NCI-H446 treated with DMSO at 0.1 percent for 48 hours (cell line): ENCODE data around the gene QRICH1.

Source experiments
- DNase-seq: peaks from one replicate; lab custom pipeline; 2025; lab: John Stamatoyannopoulos, UW

Gene QRICH1

DNA sequence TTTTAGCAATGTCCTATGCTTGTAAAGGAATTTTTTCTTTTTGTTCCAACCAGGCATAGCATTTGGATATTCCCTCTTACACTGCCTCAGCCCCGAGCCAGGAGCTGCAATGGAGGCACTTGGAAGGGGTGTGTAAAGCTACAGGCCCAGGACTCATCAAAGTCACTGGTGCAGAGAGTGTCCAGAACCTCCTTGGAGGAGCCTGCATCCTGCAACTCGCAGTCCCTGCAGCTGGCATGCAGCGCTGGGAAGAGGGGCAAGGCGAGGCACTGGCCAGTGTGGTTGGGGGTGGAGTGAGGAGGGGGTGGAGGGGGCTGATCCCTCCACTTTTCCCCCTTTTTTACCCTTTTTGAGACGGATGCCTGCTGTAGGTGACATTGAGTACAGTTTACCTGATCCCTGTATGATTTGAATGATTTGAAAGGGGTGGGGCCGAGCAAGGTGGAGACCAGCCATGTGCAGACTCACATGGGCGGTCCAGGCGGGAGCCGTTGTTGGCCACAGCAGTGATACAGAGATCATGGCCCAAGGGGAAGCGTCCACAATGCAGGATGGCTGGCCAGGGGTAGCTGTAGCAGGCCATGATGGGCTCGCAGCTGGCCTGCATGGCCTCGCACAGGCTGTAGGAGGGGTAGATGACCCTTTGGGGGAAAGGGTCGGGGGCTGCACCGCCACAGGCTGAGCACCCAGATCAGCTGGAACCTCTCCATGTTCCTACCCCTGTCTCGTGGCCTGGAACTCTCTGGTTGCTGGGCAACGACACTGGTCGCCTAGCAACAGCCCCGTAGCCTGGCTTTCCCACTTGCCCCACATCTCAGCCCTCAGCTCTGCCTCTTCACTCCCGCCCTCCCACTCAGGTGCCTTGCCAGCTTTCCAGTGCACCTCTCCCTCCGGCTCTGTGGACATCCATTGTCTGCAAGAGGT, 95.9 kb downstream of the QRICH1 start:
- no peak for DNase-seq

DNA sequence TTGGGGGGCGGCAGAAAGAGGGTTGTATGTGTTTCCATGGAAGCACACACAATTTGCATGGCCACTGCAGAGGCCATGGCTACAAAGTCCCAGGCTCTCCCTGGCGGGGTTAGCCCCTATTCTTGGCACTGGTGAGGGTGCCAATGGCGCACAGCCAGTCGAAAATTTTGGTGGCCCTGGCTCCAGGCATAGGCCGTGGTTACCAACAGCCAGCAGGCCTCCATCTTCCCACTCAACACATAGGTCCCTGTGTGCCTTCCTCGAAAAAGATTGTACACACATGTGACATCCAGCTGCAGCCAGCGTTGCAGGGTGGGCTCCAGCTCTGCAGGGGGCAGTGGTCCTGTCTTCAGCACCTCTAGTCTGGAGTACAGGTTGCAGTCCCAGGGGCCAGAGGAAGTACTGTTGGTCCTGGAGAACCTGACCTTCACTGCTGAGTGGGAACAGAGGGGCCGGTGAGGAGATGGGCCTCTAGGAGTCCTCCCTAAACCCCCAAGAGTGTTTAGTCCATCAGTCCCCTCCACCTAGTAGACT, 96.7 kb downstream of the QRICH1 start:
- DNase-seq, result no peak

DNA sequence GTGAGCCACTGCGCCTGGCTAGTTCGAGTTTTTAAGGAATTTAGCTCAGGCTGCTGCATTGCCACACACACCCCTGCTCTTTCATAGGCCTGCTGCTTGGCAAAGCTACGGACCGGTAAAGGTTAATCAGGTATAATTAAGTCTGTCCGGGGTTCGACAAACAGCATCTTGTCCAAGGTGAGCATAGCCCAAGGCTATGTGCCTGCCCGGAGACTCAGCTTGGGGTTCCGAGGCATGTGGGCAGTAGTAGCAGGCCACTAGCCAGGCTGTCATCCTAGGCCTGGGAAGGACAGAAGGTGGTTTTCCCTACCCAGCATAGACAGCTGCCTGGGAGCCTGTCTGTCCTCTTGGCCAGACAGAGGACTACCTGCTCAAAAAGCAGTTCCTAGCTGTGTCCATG, 97.2 kb downstream of the QRICH1 start:
- no peak for DNase-seq

GRCh38 chr3:48993834-48994233, 100.0 kb downstream of the QRICH1 start:
- DNase-seq, result no peak

- no peak for DNase-seq
Measured at GRCh38 chr3:48991851-48992545, 101.9 kb downstream of the QRICH1 start.

GRCh38 chr3:48990636-48991469, 103.0 kb downstream of the QRICH1 start:
- DNase-seq, result no peak

DNA sequence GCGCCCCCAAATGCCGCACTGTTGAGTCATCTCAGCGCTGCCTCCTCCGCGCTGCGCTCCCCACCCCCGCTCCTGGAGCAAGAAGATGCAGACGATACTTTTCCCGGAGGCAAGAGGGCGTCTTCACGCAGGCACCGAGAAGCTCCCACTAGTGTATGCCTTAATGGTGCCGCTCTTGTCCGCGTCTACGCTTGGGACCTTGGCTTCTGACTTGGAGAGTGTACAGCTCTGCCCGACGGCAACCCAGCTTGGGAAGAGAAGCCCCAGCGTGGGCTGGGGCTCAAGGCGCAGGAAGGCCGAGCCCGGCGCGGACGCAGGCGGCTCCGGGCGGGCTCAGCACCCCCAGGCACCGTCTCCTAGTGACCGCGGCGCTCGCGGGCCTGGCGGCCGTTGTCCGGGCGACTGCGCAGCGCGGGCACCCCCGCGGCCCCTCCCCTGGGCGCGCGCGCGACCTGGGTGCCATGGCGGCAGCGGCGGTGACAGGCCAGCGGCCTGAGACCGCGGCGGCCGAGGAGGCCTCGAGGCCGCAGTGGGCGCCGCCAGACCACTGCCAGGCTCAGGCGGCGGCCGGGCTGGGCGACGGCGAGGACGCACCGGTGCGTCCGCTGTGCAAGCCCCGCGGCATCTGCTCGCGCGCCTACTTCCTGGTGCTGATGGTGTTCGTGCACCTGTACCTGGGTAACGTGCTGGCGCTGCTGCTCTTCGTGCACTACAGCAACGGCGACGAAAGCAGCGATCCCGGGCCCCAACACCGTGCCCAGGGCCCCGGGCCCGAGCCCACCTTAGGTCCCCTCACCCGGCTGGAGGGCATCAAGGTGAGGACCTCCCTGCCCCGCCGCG, 103.9 kb downstream of the QRICH1 start, which contains the start of gene P4HTM:
Gene P4HTM, plus strand, starts transcription at position 446 of the 840 bp plus-strand sequence. Its CDS starts 16 bp downstream, at position 462.
- peak; percentile 44 for DNase-seq

- no peak for DNase-seq
Measured at GRCh38 chr3:48989126-48989795, 104.6 kb downstream of the QRICH1 start.

DNA sequence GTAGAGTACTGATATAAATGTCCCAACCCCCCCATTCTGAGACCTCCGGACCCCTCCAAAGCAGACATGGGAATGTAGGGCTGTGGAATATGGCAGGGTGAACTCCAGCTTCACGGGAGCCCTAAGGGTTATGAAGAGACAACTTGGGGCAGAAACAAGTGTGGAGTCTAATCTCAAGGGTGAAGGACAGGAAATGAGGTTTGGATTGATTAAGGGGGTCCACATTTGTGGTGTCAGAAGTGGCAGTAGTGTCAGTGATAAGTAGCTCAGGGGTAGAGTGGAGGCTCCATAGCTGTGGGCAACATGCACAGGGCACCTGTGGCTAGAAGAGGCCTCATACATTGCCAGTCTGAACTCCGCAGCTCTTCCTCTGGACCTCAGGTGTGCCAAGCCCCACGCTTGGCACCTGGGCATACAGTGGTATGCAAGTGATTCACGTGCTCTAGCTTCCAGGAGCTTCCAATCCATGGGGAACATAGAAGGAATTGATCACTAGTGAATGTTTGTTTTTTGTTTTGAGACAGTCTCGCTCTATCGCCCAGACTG, 108.0 kb downstream of the QRICH1 start:
- DNase-seq, result no peak

DNA sequence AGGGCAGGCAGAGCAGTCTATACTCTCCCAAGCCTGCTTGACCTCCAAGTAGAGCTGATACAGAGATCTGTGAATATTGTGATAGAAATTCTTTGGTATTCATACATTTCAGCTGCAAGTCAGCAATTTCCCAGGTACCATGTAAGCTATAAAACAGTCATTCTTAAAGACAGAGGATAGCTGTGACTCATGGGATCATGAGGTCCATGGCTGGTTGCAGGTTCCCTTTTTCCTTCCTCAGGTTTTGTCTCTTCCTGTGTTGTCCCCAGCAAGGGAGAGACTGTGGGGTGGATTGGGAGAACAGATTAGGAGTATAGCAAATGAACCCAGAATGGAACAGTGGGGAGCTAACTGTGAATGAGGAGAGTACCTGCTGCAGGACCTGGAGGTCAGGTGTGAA, 109.2 kb downstream of the QRICH1 start:
- DNase-seq, result no peak

GRCh38 chr3:48983096-48983495, 110.8 kb downstream of the QRICH1 start:
- DNase-seq, result no peak

- DNase-seq, result no peak
Measured at GRCh38 chr3:48982686-48983085, 111.2 kb downstream of the QRICH1 start.

GRCh38 chr3:48982016-48982415, 111.9 kb downstream of the QRICH1 start:
- DNase-seq, result no peak

- no peak for DNase-seq
Measured at GRCh38 chr3:48980295-48980694, 113.6 kb downstream of the QRICH1 start.
